ENCODE data around the gene CCR6. TPM values are rescaled to one million over a fixed set of nuclear protein-coding genes. Genes with fewer than 3 reads are reported as not detected.

The CCR6 gene
- total and polyA plus RNA-seq, 2 of the 13 experiments (the other 11 are each of a cell fraction or from before 2014, with no cell fraction given), result 4.5 to 8.7 TPM

DNA sequence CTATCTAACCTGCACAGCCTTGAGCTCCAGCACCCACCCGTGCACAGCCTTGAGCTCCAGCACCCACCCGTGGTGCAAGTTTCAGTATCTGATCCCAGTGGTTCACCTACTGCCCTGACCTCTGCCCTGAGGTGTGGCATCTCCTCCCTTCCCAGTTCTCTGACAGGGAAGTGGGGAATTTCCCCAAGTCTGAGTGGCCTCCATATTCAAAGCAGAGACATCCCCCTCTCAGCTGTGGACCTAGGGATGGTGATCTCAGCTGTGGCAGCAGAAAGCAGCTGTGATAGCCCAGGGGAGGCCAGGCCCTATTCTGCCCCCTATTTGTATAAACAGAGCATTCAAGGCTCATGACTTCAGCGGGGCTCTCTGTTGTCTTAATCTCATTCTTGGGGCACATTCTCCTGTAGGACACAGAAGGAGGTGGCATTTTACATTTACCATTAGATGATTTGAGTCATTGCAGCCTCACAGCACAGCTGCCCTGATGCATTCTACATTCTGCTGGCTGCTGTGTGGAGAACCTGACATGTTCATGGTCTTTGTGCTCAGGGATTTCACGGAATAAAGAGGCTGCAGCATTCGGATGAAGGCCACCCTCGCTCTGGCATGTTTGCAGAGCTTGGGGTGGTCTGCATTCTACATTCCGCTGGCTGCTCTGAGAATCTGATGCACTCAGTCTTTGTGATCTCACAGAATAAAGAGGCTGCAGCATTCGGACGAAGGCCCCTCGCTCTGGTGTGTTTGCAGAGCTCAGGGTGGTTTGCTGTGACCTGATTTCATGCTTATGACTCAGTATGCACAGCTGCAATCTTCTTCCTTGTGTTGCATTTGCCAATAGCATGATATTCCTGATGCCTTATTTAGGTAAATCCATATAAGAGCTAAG lies 17.9 kb downstream of the CCR6 start (continued):
- TF ChIP-seq, protein P1, sequence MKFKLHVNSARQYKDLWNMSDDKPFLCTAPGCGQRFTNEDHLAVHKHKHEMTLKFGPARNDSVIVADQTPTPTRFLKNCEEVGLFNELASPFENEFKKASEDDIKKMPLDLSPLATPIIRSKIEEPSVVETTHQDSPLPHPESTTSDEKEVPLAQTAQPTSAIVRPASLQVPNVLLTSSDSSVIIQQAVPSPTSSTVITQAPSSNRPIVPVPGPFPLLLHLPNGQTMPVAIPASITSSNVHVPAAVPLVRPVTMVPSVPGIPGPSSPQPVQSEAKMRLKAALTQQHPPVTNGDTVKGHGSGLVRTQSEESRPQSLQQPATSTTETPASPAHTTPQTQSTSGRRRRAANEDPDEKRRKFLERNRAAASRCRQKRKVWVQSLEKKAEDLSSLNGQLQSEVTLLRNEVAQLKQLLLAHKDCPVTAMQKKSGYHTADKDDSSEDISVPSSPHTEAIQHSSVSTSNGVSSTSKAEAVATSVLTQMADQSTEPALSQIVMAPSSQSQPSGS (CRISPR knock-in tag; IDR thresholded peaks at IDR 0.05), result no peak
- TF ChIP-seq JUND (CRISPR knock-in tag; IDR thresholded peaks at IDR 0.05) (peak; percentile 85), ZMYM4 (CRISPR knock-in tag; IDR thresholded peaks at IDR 0.05) (no peak; the same call in none of the 2 replicates), TOE1 (CRISPR knock-in tag; IDR thresholded peaks at IDR 0.05) (no peak), FOXO1 (CRISPR knock-in tag; IDR thresholded peaks at IDR 0.05) (peak; percentile 66; the same call in 1 of the 2 replicates), SKI (IDR thresholded peaks at IDR 0.05; ENCODE audit: partially characterized antibody) (peak; percentile 69), DMAP1 (CRISPR knock-in tag; IDR thresholded peaks at IDR 0.05) (no peak), FOSL1 (CRISPR knock-in tag; IDR thresholded peaks at IDR 0.05; ENCODE audit: borderline replicate concordance) (peak; percentile 66; the same call in 1 of the 2 replicates), TCF7L2 (IDR thresholded peaks at IDR 0.05; ENCODE audit: low read depth, low read length) (no peak), XRCC5 (optimal IDR thresholded peaks at IDR 0.05; ENCODE audit: low read length) (peak; percentile 67), MIER3 (CRISPR knock-in tag; IDR thresholded peaks at IDR 0.05; ENCODE audit: borderline replicate concordance) (peak; percentile 49; the same call in 1 of the 2 replicates), KDM1A (CRISPR knock-in tag; IDR thresholded peaks at IDR 0.05) (no peak), ZNF766 (CRISPR knock-in tag; IDR thresholded peaks at IDR 0.05; ENCODE audit: borderline replicate concordance) (0 out of 2 replicates have a peak, but pooled peaks have one; percentile 35), ZNF33A (CRISPR knock-in tag; IDR thresholded peaks at IDR 0.05; ENCODE audit: borderline replicate concordance) (no peak), ZNF879 (CRISPR knock-in tag; IDR thresholded peaks at IDR 0.05) (no peak)
- TF ChIP-seq, protein P2, sequence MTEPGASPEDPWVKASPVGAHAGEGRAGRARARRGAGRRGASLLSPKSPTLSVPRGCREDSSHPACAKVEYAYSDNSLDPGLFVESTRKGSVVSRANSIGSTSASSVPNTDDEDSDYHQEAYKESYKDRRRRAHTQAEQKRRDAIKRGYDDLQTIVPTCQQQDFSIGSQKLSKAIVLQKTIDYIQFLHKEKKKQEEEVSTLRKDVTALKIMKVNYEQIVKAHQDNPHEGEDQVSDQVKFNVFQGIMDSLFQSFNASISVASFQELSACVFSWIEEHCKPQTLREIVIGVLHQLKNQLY (CRISPR knock-in tag; IDR thresholded peaks at IDR 0.05), result no peak
- TF ChIP-seq, protein P3, sequence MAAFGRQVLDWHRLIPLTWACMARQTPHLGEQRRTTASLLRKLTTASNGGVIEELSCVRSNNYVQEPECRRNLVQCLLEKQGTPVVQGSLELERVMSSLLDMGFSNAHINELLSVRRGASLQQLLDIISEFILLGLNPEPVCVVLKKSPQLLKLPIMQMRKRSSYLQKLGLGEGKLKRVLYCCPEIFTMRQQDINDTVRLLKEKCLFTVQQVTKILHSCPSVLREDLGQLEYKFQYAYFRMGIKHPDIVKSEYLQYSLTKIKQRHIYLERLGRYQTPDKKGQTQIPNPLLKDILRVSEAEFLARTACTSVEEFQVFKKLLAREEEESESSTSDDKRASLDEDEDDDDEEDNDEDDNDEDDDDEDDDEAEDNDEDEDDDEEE (CRISPR knock-in tag; IDR thresholded peaks at IDR 0.05), result no peak
- TF ChIP-seq, protein P4, sequence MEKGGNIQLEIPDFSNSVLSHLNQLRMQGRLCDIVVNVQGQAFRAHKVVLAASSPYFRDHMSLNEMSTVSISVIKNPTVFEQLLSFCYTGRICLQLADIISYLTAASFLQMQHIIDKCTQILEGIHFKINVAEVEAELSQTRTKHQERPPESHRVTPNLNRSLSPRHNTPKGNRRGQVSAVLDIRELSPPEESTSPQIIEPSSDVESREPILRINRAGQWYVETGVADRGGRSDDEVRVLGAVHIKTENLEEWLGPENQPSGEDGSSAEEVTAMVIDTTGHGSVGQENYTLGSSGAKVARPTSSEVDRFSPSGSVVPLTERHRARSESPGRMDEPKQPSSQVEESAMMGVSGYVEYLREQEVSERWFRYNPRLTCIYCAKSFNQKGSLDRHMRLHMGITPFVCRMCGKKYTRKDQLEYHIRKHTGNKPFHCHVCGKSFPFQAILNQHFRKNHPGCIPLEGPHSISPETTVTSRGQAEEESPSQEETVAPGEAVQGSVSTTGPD (CRISPR knock-in tag; IDR thresholded peaks at IDR 0.05), result no peak
- TF ChIP-seq, protein P5, sequence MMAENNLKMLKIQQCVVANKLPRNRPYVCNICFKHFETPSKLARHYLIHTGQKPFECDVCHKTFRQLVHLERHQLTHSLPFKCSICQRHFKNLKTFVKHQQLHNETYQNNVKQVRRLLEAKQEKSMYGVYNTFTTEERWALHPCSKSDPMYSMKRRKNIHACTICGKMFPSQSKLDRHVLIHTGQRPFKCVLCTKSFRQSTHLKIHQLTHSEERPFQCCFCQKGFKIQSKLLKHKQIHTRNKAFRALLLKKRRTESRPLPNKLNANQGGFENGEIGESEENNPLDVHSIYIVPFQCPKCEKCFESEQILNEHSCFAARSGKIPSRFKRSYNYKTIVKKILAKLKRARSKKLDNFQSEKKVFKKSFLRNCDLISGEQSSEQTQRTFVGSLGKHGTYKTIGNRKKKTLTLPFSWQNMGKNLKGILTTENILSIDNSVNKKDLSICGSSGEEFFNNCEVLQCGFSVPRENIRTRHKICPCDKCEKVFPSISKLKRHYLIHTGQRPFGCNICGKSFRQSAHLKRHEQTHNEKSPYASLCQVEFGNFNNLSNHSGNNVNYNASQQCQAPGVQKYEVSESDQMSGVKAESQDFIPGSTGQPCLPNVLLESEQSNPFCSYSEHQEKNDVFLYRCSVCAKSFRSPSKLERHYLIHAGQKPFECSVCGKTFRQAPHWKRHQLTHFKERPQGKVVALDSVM (CRISPR knock-in tag; IDR thresholded peaks at IDR 0.05), result no peak
- TF ChIP-seq, protein P6, sequence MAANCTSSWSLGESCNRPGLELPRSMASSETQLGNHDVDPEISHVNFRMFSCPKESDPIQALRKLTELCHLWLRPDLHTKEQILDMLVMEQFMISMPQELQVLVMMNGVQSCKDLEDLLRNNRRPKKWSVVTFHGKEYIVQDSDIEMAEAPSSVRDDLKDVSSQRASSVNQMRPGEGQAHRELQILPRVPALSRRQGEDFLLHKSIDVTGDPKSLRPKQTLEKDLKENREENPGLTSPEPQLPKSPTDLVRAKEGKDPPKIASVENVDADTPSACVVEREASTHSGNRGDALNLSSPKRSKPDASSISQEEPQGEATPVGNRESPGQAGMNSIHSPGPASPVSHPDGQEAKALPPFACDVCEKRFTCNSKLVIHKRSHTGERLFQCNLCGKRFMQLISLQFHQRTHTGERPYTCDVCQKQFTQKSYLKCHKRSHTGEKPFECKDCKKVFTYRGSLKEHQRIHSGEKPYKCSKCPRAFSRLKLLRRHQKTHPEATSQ (CRISPR knock-in tag; IDR thresholded peaks at IDR 0.05; ENCODE audit: borderline replicate concordance), result no peak

Data from HepG2 (cell line).